ENCODE results near the gene OR10G7. TPM values are rescaled to one million over a fixed set of nuclear protein-coding genes. Genes with fewer than 3 reads are reported as not detected.

OR10G7 gene
- total and polyA plus RNA-seq, 10 of the 15 experiments (the other 5 are each of a cell fraction or from before 2014, with no cell fraction given), result not detected

DNA sequence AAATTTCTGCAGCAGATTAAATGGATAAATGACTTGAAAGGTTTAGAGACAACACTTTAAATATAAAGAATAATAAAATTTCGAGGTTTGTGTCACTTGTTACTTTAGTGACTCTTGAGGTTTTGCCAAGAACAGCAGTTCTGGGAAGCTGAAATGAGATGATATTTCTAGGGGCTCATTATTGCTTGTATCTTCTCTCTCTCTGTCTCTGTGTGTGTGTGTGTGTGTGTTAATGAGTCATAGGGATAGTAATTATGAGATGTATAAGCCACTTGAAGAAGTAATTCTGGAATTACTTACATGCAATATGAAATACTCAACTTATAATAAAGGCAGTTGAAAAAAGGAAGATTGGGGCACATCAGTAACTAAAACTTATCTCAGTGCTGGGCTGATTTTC is 9.6 kb upstream of the OR10G7 start:
- no peak overlapping the region for H2AFZ ChIP-seq (ENCODE audit: control insufficient read depth, low read depth, low read length)
- TF ChIP-seq ZNF622 (IDR thresholded peaks at IDR 0.05) (no peak), CEBPB (IDR thresholded peaks at IDR 0.05; ENCODE audit: borderline replicate concordance in 1 of 2, low read depth in 2 of 2, low read length in 2 of 2) (no peak), NFIC (IDR thresholded peaks at IDR 0.05; ENCODE audit: low read depth, low read length) (no peak)
- TF ChIP-seq, protein P1, sequence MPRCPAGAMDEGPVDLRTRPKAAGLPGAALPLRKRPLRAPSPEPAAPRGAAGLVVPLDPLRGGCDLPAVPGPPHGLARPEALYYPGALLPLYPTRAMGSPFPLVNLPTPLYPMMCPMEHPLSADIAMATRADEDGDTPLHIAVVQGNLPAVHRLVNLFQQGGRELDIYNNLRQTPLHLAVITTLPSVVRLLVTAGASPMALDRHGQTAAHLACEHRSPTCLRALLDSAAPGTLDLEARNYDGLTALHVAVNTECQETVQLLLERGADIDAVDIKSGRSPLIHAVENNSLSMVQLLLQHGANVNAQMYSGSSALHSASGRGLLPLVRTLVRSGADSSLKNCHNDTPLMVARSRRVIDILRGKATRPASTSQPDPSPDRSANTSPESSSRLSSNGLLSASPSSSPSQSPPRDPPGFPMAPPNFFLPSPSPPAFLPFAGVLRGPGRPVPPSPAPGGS (IDR thresholded peaks at IDR 0.05; ENCODE audit: borderline replicate concordance, insufficient read depth, low read depth, low read length, poor library complexity, severe bottlenecking), result peak; percentile 21
- TF ChIP-seq, protein P2, sequence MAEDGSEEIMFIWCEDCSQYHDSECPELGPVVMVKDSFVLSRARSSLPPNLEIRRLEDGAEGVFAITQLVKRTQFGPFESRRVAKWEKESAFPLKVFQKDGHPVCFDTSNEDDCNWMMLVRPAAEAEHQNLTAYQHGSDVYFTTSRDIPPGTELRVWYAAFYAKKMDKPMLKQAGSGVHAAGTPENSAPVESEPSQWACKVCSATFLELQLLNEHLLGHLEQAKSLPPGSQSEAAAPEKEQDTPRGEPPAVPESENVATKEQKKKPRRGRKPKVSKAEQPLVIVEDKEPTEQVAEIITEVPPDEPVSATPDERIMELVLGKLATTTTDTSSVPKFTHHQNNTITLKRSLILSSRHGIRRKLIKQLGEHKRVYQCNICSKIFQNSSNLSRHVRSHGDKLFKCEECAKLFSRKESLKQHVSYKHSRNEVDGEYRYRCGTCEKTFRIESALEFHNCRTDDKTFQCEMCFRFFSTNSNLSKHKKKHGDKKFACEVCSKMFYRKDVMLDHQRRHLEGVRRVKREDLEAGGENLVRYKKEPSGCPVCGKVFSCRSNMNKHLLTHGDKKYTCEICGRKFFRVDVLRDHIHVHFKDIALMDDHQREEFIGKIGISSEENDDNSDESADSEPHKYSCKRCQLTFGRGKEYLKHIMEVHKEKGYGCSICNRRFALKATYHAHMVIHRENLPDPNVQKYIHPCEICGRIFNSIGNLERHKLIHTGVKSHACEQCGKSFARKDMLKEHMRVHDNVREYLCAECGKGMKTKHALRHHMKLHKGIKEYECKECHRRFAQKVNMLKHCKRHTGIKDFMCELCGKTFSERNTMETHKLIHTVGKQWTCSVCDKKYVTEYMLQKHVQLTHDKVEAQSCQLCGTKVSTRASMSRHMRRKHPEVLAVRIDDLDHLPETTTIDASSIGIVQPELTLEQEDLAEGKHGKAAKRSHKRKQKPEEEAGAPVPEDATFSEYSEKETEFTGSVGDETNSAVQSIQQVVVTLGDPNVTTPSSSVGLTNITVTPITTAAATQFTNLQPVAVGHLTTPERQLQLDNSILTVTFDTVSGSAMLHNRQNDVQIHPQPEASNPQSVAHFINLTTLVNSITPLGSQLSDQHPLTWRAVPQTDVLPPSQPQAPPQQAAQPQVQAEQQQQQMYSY (CRISPR knock-in tag; IDR thresholded peaks at IDR 0.05), result no peak
- TF ChIP-seq, protein P3, sequence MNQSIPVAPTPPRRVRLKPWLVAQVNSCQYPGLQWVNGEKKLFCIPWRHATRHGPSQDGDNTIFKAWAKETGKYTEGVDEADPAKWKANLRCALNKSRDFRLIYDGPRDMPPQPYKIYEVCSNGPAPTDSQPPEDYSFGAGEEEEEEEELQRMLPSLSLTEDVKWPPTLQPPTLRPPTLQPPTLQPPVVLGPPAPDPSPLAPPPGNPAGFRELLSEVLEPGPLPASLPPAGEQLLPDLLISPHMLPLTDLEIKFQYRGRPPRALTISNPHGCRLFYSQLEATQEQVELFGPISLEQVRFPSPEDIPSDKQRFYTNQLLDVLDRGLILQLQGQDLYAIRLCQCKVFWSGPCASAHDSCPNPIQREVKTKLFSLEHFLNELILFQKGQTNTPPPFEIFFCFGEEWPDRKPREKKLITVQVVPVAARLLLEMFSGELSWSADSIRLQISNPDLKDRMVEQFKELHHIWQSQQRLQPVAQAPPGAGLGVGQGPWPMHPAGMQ (IDR thresholded peaks at IDR 0.05; ENCODE audit: borderline replicate concordance), result no peak
- CTCF ChIA-PET, result no interaction called here
- H3K9ac ChIP-seq (ENCODE audit: control insufficient read depth, insufficient read depth, low read length), result no peak overlapping the region
- in situ Hi-C loops (cut with MboI) (no loop called here), intact Hi-C loops (cut with micrococcal nuclease; ENCODE audit: unreplicated experiment) (no loop called here)
- 0% methylated on average over 1 of the region's 1 CpG for WGBS (ENCODE audit: insufficient coverage, insufficient replicate concordance, low lambda C conversion rate, missing lambda C conversion rate)
- H3K36me3 ChIP-seq (ENCODE audit: control insufficient read depth in 2 of 2, insufficient read depth in 2 of 2, low read length in 1 of 2), result no peaks in the 10 kb centered on the region
- ATAC-seq (no peak), DNase-seq (ENCODE audit: low read depth, low spot score) (no peak), FAIRE-seq (no peak)
- no TSS peak for BruUV-seq (replicated peaks)
- no peaks in the 10 kb centered on the region for H3K27me3 ChIP-seq (replicated peaks in 1 of 2; ENCODE audit: control insufficient read depth in 2 of 2, insufficient read depth in 2 of 2, low read length in 1 of 2)
- SMC1A ChIA-PET (ENCODE audit: uncharacterized antibody, unreplicated experiment), result no interaction called here
- POLR2A ChIA-PET, result no interaction called here
- no peaks in the 10 kb centered on the region for H3K4me1 ChIP-seq (ENCODE audit: control insufficient read depth, insufficient read depth, low read length)
- H3K4me3 ChIP-seq, result no peak overlapping the region
- RAD21 ChIA-PET (ENCODE audit: unreplicated experiment), result no interaction called here
- H3K9me3 ChIP-seq (replicated peaks; ENCODE audit: control insufficient read depth, insufficient read depth, low read length), result no peaks in the 10 kb centered on the region
- H4K20me1 ChIP-seq (ENCODE audit: control insufficient read depth, insufficient read depth), result no peaks in the 10 kb centered on the region
- H3K4me2 ChIP-seq (ENCODE audit: control insufficient read depth, insufficient read depth), result no peak overlapping the region
- no peaks in the 10 kb centered on the region for H3K79me2 ChIP-seq (ENCODE audit: control insufficient read depth, insufficient read depth, low read length)
- H3K27ac ChIP-seq (ENCODE audit: control insufficient read depth, insufficient read depth), result no peak overlapping the region
